HT-29 (cell line): Measurements from ENCODE around the gene SIRT4. TPM values are rescaled to one million over a fixed set of nuclear protein-coding genes. Genes with fewer than 3 reads are reported as not detected.
"Not testable (repeated sequence)": the region's sequence is repeated elsewhere in the genome, so short reads cannot be mapped to it uniquely, and the experiment has no call there.

Experiments used
- DNase-seq: peaks from one replicate; pipeline ENCODE4 v3.0.0-alpha.2; 2015; ENCODE audit warnings: low spot score
- total RNA-seq: library from RNA; depleted of rRNA; stranded (reverse); fragments of >200 nt; shearing (Covaris generic); gene quantifications from 2 replicates; pipeline ENCODE4 v1.2.3, GENCODE V29; 2014; rRNA removed

The SIRT4 gene, protein sequence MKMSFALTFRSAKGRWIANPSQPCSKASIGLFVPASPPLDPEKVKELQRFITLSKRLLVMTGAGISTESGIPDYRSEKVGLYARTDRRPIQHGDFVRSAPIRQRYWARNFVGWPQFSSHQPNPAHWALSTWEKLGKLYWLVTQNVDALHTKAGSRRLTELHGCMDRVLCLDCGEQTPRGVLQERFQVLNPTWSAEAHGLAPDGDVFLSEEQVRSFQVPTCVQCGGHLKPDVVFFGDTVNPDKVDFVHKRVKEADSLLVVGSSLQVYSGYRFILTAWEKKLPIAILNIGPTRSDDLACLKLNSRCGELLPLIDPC
- 0.05 TPM in 1 of 2 replicates, not detected in the other for total RNA-seq

DNA sequence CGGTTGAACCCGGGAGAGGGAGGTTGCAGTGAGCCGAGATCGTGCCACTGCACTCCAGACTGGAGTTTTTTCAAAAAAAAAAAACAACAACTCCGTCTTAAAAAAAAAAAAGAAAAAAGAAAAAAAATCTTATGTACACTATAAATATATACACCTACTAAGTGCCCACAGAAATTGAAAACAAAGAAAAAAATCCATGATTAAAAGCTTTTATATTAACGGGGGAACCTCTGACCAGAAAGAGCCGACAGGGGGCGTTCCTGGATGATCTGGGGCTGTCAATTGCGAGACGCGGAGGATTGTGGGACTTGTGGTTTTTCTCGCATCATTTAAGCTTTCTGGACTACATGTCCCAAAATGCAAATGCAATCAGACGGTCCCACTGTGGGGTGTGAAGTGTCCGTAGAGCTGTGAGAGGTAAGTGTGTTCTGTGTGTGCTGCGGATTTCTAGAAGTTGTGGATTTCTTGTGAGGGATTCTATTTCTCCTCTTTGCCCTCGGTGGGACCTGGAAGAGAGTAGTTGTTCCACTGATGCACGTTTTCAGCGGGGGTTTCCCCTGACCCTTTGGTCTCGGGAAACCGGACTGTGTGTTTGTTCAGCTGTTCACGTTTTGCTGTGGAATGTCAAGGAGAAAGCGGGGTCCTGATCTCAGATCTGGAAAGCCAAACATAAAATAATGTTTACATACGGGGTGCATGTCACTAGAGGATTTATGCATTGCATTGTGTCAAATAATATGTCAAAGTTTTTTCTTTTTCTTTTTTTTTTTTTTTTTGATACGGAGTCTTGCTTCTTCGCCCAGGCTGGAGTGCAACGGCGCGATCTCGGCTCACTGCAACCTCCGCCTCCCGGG is at the start of gene SIRT4:
SIRT4 (plus strand) TSS at position 360 of the 854 bp plus-strand sequence. CDS start 1,241 bp downstream, outside the sequence.
- peak; percentile 97 for DNase-seq

DNA sequence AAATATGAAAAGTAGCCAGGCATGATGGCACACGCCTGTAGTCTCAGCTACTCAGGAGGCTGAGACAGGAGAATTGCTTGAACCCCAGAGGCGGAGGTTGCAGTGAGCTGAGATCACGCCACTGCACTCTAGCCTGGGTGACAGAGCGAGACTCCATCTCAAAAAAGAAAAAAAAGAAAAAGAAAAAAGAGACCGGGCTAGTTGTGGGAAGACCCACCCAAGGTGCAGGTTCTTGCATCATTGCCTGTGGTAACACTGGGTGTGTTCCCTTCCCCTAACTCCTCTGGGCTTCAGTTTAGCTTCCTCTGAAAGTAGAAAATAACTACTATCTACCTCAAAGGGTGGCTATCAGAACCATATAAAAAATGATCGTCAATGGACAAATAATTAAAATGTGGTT is 48.8 kb upstream of the SIRT4 start:
- DNase-seq = not testable (repeated sequence)

DNA sequence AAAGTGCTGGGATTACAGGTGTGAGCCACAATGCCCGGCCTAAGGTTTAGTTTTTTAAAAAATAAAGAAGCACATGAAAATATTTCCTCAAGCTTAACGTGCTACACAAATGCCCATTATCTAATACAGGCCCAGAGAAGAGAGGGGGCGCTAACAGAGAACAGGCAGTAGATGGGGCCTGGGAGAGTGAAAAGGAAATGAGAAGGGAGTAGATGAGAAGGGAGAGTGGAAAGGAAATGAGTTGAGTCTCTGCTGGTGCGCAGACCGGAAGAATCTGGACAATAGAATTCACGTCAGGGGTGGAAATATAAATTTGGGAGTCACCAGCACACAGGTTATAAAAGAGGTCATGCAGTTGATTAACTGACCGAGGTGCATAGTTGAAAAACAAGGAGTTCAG is 47.3 kb upstream of the SIRT4 start:
- no peak for DNase-seq

DNA sequence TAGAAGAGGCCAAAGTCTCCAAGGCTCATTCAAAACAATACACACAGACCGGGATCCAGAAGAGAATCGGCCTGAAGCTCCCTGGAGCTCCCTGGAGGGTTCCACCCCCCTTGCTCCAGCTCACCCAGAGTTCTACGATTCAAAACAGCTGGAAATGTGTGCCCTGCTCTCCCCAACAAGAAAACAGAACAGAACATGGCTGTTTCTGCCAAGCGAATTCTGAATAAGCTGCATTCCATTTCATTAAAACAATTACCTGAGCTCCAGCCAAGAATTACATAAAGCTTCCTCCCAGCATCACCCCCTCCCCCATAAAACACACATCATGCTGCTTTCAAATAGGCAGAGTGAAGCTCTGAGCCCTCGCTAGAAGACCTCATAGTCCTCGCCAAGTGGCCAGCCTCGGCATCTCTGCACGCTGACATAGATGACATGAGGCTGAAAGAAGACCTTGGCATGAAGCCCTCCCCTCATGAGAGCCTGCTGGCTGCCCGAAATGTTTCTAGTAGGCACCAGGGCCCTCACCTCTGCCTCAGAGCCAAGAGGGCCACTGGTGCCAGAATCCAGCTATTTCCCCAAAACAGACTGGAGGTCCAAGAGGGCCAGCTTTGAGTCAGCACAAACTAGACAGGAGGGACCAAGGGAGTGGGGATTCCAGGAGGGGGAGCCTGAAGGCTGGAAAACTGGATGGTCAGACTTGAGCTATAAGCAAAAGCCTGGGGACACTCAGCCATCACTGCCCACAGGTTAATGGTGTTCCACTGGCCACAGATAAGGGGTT is 44.9 kb upstream of the SIRT4 start:
- DNase-seq = no peak

DNA sequence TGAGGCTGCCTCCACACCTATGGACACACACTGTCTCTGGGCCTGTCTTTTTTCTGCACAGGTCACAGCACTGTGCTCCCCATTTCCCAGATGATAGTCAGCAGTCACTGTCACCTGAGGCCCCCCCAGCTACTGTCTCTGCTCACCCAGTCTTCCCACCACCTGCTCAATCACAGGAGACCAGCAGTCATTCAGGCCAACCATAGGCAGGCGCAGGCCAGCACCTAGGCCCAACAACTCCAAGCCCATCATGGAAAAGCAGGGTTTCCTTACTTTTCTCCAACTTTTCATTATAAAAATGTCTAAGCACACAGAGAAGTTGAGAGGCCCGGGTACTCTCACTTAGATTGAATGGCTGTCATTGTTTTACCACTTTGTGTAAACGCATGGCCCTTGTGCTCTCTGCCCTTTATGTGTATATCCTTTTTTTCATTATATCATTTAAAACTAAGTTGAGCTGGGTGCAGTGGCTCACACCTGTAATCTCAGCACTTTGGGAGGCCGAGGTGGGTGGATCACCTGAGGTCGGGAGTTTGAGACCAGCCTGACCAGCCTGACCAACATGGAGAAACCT is 43.7 kb upstream of the SIRT4 start:
- DNase-seq = no peak

DNA sequence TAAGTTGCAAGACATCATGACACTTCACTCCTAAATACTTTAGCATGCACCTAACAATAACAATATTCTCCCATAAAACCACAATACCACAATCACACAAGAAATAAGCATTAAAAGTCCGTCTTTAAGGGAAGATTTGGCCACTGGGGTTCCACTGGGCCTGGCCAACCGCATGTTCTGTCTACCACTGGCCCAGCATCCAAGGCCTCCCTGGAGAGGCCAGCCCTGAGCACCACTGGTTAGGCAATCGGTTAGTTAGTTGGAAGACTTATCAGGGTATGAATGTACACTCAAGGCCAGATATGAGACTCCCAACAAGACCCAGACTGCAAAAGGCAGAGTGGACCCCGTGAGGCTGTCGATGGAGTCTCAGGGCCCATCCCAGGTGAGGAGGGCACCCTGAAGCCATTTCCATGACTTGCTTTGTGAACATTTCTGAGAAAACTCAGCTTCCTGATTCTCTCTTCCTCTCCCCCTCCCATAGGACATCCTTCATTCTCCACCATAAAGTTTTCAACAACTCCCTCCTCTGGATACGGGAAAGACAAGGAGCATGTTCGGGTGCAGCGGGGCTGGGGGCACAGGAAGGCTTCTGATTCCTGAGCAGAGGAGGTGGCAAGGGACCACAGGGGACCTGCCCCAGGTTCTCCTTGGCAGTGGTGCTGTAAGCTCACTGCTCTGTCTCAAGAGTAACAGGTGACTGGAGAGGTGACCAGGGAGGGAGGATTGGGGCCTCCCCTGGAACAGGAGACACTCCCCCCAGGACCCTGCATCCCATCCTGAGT is 42.5 kb upstream of the SIRT4 start:
- no peak for DNase-seq

DNA sequence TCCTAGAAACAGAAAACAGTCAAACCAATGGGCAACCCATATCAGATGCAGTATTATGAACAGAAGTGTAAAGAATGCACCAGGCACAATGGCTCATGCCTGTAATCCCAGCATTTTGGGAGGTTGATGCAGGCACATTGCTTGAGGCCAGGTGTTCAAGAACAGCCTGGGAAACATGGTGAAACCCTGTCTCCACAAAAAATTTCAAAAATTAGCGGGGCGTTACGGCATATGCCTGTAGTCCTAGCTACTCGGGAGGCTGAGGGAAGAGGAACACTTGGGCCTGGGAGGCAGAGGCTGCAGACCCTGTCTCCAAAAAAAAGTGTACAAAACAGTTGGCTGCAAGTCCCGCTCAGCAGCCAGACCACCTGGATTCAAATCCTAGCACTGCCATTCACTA is 41.5 kb upstream of the SIRT4 start:
- no peak for DNase-seq

DNA sequence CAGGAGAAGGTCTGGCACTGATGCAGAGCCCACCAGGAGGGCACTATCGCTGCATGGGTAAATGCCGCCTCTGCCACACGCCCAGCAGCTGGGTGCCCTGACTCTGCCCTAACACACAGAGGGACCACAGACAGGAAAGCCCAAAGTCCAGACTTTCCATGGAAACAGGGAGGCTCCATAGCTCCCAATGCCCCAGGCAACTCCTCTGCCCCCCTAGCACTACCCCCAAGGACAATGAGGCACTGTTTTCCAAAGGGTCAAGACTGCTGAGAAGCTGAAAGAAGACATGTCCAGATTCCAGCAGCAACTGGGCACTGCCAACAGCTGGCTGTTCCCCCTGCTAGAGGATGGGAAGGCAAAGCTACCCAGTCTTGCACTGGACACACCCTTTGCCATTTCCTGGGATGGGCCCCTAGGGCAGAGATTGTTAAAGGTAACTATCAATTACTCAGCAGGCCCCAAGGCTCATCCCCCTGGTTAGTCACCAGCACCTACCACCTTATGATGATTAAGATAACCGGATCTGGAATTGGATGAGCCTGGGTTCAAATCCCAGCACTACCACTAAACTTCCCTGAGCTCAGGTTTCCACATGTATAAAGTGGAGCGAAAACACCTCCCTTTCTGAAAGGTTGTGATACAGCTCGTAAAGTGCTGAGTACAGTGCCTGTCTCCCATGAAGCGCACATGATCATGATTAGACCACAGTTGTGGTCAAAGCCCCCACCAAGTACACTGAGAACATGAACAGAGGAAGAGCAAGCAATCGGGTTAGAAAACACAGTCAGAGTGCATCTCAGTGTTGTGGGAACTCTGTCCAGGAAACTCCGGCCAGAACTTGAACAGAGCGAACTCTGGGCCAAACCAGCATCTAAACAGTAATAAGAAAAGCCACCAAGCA is 39.9 kb upstream of the SIRT4 start:
- no peak for DNase-seq

DNA sequence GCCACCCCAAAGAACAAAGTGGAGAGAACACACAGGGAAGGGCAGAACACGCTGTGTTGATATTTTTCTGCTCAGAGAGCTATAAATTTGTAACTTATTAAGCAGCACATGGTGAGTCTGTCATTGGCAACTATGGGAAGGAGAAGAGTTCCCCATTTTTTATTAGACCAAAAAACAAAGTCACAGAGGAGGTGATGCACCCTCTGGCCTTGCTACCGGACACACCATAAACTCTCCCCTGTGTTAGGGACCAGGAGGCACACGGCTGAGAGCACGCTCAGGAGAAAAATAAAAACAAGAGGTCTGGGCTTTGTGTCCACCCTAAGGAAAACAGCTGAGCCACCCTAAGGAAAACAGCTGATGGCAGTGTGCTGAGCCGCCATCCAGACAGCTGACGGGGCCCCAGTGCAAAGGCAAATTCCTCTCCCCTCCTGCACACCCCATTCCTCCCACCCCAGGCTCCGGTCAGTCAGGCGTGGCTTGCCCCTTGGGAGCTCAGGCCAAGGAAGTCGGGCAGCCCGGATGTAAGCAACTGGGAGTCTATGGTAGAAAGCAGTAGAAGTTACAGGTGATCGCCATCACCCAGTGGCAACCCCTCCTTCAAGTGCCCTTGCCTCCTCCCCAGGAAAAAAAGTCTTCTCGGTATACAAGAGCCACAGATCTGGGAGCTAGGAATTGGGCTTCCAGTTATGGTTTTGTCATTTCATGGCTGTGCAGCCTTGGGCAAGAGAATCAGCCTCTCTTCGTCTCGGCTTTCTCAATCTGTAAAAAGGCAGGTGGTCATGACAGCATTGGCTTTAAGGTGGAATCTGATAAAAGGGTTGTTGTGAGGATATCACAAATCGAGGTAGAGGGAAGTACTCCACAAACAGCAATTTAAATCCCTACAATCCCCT is 39.0 kb upstream of the SIRT4 start:
- DNase-seq = no peak

DNA sequence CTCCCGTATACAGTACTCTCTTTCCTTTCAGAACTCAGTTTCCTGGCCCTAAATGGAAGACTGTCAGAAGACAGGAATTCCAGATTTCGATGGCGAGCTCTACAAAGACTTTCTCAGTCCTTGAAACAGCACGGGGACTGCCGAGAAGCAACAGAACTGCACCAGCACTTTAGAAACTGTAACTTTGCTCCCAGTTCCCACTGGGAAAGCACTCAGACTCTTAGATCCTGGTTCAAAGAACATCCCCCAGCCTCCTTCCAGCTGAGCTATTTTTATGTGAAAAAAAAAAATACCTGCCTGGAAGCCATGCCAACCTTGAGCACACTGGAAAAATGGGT is 38.4 kb upstream of the SIRT4 start:
- DNase-seq = no peak

DNA sequence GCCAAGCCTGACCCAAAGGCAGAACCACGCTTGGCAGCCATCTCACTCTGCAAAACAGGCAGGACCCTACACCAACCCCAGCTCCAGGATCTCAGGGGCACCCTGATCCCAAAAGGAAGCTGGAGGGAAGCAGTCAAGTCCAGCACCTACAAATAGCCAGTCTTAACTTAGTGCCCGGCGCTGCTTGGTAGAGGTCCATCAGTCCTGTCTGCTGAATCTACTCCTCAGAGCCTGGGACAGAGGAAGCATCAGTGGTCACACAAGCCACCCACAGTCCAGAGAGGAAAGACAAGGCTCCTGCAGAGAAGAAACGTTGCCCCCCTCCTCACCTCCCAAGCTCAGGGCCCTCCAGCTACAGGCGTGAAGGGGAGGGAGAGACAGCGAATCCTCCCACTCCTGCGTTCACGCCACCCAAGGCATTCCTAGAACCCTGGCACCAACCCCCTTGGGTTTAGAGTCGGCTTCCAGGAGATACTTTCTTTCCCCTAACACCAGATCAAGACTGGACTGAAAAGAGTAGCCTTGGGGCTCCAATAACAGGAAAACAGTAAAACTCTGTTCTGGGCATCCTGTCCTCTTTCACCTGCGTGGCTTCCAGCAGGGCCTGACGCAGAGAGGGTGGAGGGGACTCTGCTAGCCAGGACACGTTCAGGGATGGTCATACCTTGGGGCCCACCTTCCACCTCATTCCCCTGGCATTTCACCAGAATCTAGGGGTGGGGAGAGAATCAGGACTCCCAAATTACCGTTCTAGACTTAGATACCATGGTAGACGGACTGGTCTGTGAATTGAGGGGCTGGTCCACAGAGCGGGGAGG is 37.8 kb upstream of the SIRT4 start:
- DNase-seq = peak; percentile 32

DNA sequence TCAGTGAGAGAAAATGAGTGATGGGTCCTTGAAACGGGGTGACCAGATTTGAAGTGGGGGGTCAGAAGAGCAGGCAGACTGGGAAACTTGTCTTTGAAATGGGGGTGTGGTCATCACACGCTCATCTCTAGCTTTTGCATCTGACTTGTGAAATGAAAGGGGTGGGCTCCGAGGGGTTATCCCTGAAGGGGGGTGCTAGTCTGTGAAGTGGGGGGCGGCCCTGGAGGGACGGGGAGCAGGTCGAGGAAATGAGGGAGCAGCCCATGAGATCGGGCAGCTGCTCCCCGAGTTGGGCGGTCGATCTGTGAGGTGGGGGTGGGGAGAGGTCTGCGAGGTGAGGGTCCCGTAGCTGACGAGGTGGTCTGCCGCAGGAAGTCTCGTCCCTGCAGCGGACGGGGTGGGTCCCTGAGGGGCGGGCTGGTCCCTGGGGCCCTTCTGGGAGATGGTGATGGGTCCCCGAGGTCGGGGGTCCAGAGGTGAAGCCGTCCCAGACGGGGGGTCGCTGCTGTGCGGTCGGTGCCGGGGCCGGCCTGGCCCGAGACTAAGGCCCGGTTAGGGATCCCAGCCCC is 37.1 kb upstream of the SIRT4 start:
- no peak for DNase-seq

DNA sequence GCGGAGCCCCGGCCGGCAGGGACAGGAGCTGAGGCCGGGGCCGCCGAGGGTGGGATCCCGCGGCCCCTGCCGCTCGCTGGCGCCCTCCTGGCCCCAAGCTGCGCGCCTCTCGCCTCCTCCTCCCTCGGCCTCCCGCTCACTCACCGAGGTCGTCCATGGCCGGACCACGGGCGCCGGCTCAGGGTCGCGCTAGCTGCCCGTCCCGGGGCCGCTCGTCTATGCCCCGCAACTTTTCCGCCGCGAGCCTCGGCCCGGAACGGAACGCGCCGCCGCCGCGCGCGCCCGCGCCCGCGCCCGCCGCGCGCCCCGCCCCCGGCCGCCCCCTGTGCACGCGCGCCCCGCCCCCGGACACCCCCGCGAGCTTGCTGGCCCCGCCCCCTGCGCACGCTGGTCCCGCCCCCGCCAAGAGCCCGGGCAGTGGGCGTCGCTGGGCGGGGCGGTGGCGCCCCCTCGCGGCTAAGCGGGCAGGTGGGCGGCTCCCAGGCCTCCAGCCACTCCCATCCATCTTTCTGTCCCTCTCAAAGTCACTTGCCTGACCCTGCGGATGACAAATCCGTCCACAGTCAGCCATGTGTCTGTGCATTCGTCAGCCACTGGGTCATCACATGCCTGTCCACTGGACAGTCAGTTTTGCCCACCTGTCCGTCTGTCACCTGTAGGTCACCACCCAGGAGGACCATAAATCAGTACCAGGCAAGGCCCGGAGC is 36.5 kb upstream of the SIRT4 start, which contains the start of gene PXN:
PXN (minus strand) TSS at position 258 of the 707 bp plus-strand sequence; CDS start at position 157, 101 bp downstream.
- peak; percentile 84 for DNase-seq

DNA sequence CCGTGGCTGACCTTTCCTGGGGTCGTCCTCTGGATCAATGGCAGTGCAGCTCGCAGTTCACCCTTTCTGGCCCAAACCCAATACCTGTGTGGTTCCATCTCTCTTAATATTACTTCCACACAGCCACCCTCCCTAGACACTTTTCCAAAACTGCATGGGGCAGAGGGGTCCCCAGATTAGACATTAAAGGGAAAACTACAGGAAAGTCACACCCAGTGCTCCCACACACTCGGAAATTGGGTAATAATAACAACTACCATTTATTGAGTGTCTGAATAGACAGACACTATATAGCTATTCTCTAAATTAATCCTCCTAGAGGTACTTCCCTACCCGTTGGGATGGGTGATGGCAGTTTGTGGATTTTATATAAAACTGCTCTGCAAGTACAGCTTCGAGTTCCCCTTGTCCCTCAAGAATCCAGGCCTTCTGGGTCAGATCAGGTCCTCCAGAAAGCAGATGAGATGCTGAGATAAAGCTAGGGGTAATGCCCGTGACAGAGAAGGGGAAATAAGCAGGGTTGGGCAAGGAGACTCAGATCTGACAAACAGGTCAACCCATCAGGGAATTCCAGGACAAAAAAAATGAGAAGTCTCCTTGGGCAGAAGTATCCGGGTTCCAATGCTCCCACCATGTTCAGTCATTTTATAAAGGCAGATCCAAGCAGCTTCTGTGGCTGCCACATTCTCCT is 35.8 kb upstream of the SIRT4 start:
- no peak for DNase-seq

DNA sequence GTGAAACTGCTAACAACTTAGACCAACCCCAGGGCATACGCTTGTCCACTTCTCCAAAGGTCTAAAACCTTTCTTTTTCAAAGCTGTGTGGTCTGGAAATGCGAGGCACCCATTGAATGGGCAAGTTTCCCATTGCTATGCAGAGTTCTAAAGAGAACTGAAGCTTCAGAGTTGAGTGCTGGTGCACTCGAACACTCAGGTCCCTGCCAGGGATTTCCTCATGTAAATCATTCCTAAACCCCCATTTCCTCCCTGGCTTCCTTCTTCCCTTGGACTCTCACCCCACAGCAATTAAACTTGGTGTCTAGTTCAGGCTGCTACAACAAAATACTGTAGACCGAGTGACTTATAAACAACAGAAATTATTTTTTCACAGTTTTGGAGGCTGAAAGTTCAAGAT is 34.4 kb upstream of the SIRT4 start:
- DNase-seq = no peak

DNA sequence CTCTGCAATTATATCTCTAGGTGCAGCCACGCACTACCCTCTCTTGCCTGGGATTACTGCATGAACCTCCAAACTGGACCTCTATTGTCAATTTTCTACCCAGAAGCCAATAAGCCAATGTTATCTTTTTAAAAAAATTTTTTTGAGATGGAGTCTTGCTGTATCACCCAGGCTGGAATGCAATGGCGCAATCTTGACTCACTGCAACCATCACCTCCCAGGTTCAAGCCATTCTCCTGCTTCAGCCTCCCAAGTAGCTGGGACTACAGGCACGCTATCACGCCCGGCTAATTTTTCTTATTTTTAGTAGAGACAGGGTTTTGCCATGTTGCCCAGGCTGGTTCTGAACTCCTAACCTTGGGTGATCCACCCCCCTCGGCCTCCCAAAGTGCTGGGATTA is 25.4 kb upstream of the SIRT4 start:
- no peak for DNase-seq
